Measurements from ENCODE around the gene FAAP20.
A peak's percentile ranks its signal among the peaks of the same experiment; 100 is the strongest.

The FAAP20 gene

DNA sequence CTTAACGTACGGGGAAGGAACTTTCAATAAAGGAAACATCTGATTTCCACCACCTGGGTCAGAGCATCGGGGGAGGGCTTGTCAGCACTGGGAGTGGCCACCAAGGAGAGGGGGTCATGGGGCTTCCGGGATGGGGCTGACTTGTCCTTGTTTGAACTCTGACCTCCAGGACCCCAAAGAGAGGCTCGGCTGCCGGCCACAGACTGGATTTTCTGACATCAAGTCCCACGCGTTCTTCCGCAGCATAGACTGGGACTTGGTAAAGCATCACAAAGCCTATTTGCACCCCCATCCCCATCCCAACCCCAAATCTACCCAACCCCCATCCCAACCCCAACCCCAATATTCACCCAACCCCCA lies 19.5 kb downstream of the FAAP20 start:
- H3F3A ChIP-seq (ENCODE audit: insufficient read depth, low read length): no peaks in the 10 kb centered on the region
- H3K27ac ChIP-seq (ENCODE audit: low read length): no peak overlapping the region
- H3K36me3 ChIP-seq (replicated peaks; ENCODE audit: insufficient read depth, low read length): no peaks in the 10 kb centered on the region
- TF ChIP-seq EZH2 (optimal IDR thresholded peaks at IDR 0.05; ENCODE audit: low read depth, low read length): no peak
- no peak overlapping the region for H3K9ac ChIP-seq (ENCODE audit: low read length)
- no peaks in the 10 kb centered on the region for H3K4me1 ChIP-seq (ENCODE audit: low read length)
- H4K20me1 ChIP-seq (ENCODE audit: insufficient read depth, low read length): no peaks in the 10 kb centered on the region
- no peaks in the 10 kb centered on the region for H3K79me2 ChIP-seq (ENCODE audit: low read length)
- H3K4me2 ChIP-seq (ENCODE audit: low read depth, low read length): no peak overlapping the region
- H2AFZ ChIP-seq (ENCODE audit: low read length): no peak overlapping the region
- DNase-seq: no peak
- no peaks in the 10 kb centered on the region for H3K9me2 ChIP-seq (replicated peaks; ENCODE audit: insufficient read depth, low read length)
- peaks cover 91% of the 10 kb centered on the region for H3K27me3 ChIP-seq (replicated peaks; ENCODE audit: insufficient read depth, low read length)
- no peaks in the 10 kb centered on the region for H3K9me3 ChIP-seq (replicated peaks; ENCODE audit: insufficient read depth, low read length)
- H3K4me3 ChIP-seq (ENCODE audit: low read length): no peak overlapping the region

DNA sequence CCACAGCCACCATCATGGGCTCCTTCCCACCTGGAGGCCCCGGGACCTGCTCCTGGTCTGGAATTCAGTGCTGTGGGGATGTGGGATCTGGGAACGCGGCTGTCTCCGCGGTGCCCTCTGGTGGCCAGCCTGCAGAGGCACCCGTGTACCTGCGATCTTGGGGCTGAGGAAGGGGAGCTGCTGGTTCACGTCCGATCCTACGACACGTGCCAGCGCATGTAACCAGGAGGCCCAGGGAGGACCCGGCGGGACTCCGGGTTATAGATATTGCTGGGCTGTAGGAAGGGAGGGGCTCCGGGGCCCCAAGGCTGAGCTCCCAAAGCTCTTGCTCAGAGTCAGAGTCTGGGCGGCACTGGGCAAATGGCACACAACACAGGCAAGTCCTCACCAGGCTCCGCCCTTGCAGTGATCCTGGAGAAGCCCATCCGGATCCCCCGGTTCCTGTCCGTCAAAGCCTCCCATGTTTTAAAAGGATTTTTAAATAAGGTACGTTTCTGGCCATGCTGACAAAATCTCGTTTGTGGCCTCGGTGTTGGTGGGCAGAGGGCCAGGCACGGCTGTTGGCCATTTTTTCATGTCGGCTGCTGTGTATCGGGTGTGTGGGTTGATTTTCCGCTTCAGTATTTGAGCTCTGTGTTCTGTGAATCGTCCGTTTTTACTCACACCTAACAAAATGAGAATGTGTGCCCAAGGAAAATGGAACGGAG lies 20.1 kb downstream of the FAAP20 start:
- H3K9me3 ChIP-seq (replicated peaks; ENCODE audit: insufficient read depth, low read length): no peaks in the 10 kb centered on the region
- no peaks in the 10 kb centered on the region for H3K36me3 ChIP-seq (replicated peaks; ENCODE audit: insufficient read depth, low read length)
- no peak overlapping the region for H3K9ac ChIP-seq (ENCODE audit: low read length)
- DNase-seq: peak; percentile 21
- H3K79me2 ChIP-seq (ENCODE audit: low read length): no peaks in the 10 kb centered on the region
- peaks cover 89% of the 10 kb centered on the region for H3K27me3 ChIP-seq (replicated peaks; ENCODE audit: insufficient read depth, low read length)
- no peaks in the 10 kb centered on the region for H4K20me1 ChIP-seq (ENCODE audit: insufficient read depth, low read length)
- H3K4me3 ChIP-seq (ENCODE audit: low read length): no peak overlapping the region
- no peak overlapping the region for H2AFZ ChIP-seq (ENCODE audit: low read length)
- TF ChIP-seq EZH2 (optimal IDR thresholded peaks at IDR 0.05; ENCODE audit: low read depth, low read length) (no peak), EZH2phosphoT487 (IDR thresholded peaks at IDR 0.05; ENCODE audit: low read length) (no peak)
- TF ChIP-seq, protein P1, sequence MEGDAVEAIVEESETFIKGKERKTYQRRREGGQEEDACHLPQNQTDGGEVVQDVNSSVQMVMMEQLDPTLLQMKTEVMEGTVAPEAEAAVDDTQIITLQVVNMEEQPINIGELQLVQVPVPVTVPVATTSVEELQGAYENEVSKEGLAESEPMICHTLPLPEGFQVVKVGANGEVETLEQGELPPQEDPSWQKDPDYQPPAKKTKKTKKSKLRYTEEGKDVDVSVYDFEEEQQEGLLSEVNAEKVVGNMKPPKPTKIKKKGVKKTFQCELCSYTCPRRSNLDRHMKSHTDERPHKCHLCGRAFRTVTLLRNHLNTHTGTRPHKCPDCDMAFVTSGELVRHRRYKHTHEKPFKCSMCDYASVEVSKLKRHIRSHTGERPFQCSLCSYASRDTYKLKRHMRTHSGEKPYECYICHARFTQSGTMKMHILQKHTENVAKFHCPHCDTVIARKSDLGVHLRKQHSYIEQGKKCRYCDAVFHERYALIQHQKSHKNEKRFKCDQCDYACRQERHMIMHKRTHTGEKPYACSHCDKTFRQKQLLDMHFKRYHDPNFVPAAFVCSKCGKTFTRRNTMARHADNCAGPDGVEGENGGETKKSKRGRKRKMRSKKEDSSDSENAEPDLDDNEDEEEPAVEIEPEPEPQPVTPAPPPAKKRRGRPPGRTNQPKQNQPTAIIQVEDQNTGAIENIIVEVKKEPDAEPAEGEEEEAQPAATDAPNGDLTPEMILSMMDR (IDR thresholded peaks at IDR 0.05; ENCODE audit: low read length): peak; percentile 84
- H3F3A ChIP-seq (ENCODE audit: insufficient read depth, low read length): no peaks in the 10 kb centered on the region
- H3K4me1 ChIP-seq (ENCODE audit: low read length): no peaks in the 10 kb centered on the region
- no peaks in the 10 kb centered on the region for H3K9me2 ChIP-seq (replicated peaks; ENCODE audit: insufficient read depth, low read length)
- H3K27ac ChIP-seq (ENCODE audit: low read length): no peak overlapping the region
- H3K4me2 ChIP-seq (ENCODE audit: low read depth, low read length): no peak overlapping the region

DNA sequence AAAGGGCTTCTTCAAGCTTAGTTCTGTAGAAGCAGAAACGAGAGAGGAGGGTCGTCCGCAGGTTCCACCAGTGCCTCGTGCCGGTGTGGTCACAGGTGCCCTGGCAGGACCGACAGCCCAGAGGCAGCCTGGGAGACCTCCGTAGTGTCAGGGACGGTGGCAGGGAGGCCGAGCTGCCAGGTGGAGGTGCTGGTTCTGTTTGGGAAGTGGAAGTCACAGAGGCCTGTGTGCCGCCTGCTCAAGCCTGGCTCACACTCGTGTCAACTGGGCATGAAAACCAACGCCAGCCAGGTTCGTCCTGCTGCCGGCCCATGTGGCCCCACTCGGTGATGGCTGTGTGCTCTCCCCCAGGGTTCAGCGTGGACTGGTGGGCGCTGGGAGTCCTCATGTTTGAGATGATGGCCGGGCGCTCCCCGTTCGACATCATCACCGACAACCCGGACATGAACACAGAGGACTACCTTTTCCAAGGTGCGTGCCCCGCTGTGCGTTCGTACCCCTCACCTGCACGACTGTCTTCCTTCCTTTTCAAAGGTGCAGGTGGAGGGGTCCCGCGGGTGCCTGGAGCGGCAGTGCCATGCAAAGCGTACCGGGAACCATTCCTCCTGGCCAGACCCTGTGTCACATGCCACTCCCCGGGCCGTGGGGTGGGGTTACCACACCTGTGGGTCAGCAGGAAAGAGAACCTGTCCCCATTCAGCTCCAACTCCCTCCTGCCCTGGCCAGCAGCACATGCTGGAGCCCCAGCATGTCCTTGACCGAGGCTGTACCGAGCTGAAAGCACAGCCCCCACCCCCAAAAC lies 20.8 kb downstream of the FAAP20 start:
- Histone ChIP-seq H3K27ac (ENCODE audit: low read length) (no peak overlapping the region), H4K20me1 (ENCODE audit: insufficient read depth, low read length) (no peaks in the 10 kb centered on the region), H3K4me2 (ENCODE audit: low read depth, low read length) (no peak overlapping the region), H3K79me2 (ENCODE audit: low read length) (no peaks in the 10 kb centered on the region), H3F3A (ENCODE audit: insufficient read depth, low read length) (no peaks in the 10 kb centered on the region), H3K9ac (ENCODE audit: low read length) (no peak overlapping the region), H3K9me3 (replicated peaks; ENCODE audit: insufficient read depth, low read length) (no peaks in the 10 kb centered on the region), H3K36me3 (replicated peaks; ENCODE audit: insufficient read depth, low read length) (no peaks in the 10 kb centered on the region), H3K4me1 (ENCODE audit: low read length) (no peaks in the 10 kb centered on the region), H3K27me3 (replicated peaks; ENCODE audit: insufficient read depth, low read length) (peaks cover 88% of the 10 kb centered on the region), H3K9me2 (replicated peaks; ENCODE audit: insufficient read depth, low read length) (no peaks in the 10 kb centered on the region), H3K4me3 (ENCODE audit: low read length) (no peak overlapping the region), H2AFZ (ENCODE audit: low read length) (no peak overlapping the region)
- DNase-seq: no peak
- no peak for TF ChIP-seq EZH2 (optimal IDR thresholded peaks at IDR 0.05; ENCODE audit: low read depth, low read length)
- TF ChIP-seq, protein P1 (IDR thresholded peaks at IDR 0.05; ENCODE audit: low read length): no peak
- TF ChIP-seq EZH2phosphoT487 (IDR thresholded peaks at IDR 0.05; ENCODE audit: low read length): no peak
